ENCODE results near the gene PHF13.
"Not testable (repeated sequence)": the region's sequence is repeated elsewhere in the genome, so short reads cannot be mapped to it uniquely, and the experiment has no call there.

PHF13 gene

GRCh38 chr1:6627031-6627430 is 13.5 kb downstream of the PHF13 start:
- no peak for DNase-seq

- no peak for DNase-seq
Measured at GRCh38 chr1:6627841-6628545, 14.5 kb downstream of the PHF13 start.

GRCh38 chr1:6628971-6629479 is 15.5 kb downstream of the PHF13 start:
- DNase-seq: no peak

- DNase-seq: no peak
Measured at GRCh38 chr1:6630027-6630426, 16.5 kb downstream of the PHF13 start.

GRCh38 chr1:6631058-6631457 is 17.5 kb downstream of the PHF13 start:
- no peak for DNase-seq

- no peak for DNase-seq
Measured at GRCh38 chr1:6632588-6633514, 19.3 kb downstream of the PHF13 start.

- peak in 15 of 51 donors; percentile 4 to 34 (median 21) for DNase-seq
Measured at GRCh38 chr1:6634371-6635052, 21.0 kb downstream of the PHF13 start.

- DNase-seq: no peak
Measured at GRCh38 chr1:6635161-6635909, 21.8 kb downstream of the PHF13 start.

GRCh38 chr1:6635910-6636760 is 22.6 kb downstream of the PHF13 start:
- no peak for DNase-seq

GRCh38 chr1:6636778-6637177 is 23.2 kb downstream of the PHF13 start:
- not testable (repeated sequence) for DNase-seq

GRCh38 chr1:6637770-6638169 is 24.2 kb downstream of the PHF13 start:
- DNase-seq: no peak

GRCh38 chr1:6638226-6638625 is 24.7 kb downstream of the PHF13 start:
- DNase-seq: peak in 37 of 51 donors; percentile 3 to 81 (median 55)

GRCh38 chr1:6640867-6641266 is 27.3 kb downstream of the PHF13 start:
- DNase-seq: not testable (repeated sequence)

- DNase-seq: no peak
Measured at GRCh38 chr1:6645018-6645417, 31.5 kb downstream of the PHF13 start.

GRCh38 chr1:6646499-6647148 is 33.1 kb downstream of the PHF13 start:
- DNase-seq: peak in 4 of 51 donors; percentile 4 to 20 (median 6)

- no peak for DNase-seq
Measured at GRCh38 chr1:6648556-6648955, 35.0 kb downstream of the PHF13 start.

GRCh38 chr1:6651909-6652308 is 38.4 kb downstream of the PHF13 start:
- DNase-seq: no peak

GRCh38 chr1:6652986-6653385 is 39.5 kb downstream of the PHF13 start:
- DNase-seq: no peak

Measured in hypothalamus (tissue), 51 donors.